ENCODE measurements around the gene STKLD1. TPM values are rescaled to one million over a fixed set of nuclear protein-coding genes. Genes with fewer than 3 reads are reported as not detected.

The STKLD1 gene
- total and polyA plus RNA-seq, 12 donors, result 0.71 to 6.0 (median 2.2) TPM; not detected in 2

DNA sequence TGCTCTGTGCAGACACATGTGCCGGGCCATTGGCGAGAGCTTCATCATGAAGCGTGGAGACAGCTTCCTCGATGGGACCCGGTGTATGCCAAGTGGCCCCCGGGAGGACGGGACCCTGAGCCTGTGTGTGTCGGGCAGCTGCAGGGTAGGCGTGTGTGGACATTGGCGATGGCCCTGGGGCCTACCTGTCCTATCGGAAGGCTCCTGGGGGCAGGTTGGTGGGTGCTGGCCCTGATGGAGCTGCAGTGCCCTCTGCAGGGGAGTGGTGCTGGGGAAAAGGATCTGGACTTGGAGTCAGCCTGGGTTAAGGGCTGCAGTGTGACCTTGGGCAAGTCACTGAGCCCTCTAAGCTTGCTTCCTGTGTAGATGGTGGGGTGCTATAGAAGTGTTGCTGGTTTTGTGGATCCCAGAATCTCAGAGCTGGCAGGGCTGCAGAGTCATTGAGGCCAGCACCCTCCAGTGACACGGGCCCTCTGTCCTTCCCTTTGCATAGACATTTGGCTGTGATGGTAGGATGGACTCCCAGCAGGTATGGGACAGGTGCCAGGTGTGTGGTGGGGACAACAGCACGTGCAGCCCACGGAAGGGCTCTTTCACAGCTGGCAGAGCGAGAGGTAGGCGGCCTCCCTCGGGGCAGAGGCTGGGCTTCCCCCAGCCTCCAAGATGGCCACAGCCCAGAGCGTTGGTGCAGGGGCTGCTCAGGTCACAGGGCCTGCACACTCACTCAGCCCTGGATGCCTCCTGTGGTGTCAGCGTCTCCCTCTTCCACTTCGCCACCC is 61.8 kb downstream of the STKLD1 start:
- Histone ChIP-seq H3K27me3 (no peaks in the 10 kb centered on the region), H3K36me3 (replicated peaks in 1 of 2) (no peaks in the 10 kb centered on the region), H3K4me3 (no peak overlapping the region), H3K4me1 (replicated peaks in 1 of 2) (no peaks in the 10 kb centered on the region), H3K27ac (no peak overlapping the region), H3K9me3 (replicated peaks in 1 of 3) (no peaks in the 10 kb centered on the region)
- TF ChIP-seq POLR2A (IDR thresholded peaks at IDR 0.05), result no peak
- TF ChIP-seq, protein P1, sequence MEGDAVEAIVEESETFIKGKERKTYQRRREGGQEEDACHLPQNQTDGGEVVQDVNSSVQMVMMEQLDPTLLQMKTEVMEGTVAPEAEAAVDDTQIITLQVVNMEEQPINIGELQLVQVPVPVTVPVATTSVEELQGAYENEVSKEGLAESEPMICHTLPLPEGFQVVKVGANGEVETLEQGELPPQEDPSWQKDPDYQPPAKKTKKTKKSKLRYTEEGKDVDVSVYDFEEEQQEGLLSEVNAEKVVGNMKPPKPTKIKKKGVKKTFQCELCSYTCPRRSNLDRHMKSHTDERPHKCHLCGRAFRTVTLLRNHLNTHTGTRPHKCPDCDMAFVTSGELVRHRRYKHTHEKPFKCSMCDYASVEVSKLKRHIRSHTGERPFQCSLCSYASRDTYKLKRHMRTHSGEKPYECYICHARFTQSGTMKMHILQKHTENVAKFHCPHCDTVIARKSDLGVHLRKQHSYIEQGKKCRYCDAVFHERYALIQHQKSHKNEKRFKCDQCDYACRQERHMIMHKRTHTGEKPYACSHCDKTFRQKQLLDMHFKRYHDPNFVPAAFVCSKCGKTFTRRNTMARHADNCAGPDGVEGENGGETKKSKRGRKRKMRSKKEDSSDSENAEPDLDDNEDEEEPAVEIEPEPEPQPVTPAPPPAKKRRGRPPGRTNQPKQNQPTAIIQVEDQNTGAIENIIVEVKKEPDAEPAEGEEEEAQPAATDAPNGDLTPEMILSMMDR (IDR thresholded peaks at IDR 0.05), result no peak
- no peak for DNase-seq
- intact Hi-C loops (cut with DNase I), result no loop called here
- WGBS, 4 donors, result 86 to 90% (median 87%) methylated on average over 6 to 20 of the region's 20 CpGs

DNA sequence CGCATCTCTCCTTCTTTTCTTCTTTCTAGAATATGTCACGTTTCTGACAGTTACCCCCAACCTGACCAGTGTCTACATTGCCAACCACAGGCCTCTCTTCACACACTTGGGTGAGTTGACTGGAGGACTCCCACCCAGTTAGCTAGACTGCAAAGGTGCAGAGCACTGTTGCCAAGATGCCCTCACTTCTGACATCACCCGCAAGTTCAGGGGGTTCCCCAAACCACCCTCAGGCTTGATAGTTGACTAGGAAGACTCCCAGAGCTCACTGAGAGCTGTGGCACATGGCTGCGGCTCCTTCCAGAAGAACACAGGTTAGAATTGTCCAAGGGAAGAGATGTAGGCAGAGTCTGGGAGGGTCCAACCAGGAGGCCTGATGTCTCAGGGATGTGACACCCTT is 63.2 kb downstream of the STKLD1 start:
- no peaks in the 10 kb centered on the region for H3K9me3 ChIP-seq (replicated peaks in 1 of 3)
- no peaks in the 10 kb centered on the region for H3K36me3 ChIP-seq (replicated peaks in 1 of 2)
- no peak for DNase-seq
- no peaks in the 10 kb centered on the region for H3K27me3 ChIP-seq
- WGBS, 4 donors, result 38 to 78% (median 76%) methylated on average over 2 to 4 of the region's 4 CpGs
- H3K4me1 ChIP-seq (replicated peaks in 1 of 2), result no peaks in the 10 kb centered on the region
- no peak overlapping the region for H3K4me3 ChIP-seq
- no peak overlapping the region for H3K27ac ChIP-seq
- TF ChIP-seq, protein P1 (IDR thresholded peaks at IDR 0.05), result no peak
- no peak for TF ChIP-seq POLR2A (IDR thresholded peaks at IDR 0.05)
- intact Hi-C loops (cut with DNase I), result no loop called here

DNA sequence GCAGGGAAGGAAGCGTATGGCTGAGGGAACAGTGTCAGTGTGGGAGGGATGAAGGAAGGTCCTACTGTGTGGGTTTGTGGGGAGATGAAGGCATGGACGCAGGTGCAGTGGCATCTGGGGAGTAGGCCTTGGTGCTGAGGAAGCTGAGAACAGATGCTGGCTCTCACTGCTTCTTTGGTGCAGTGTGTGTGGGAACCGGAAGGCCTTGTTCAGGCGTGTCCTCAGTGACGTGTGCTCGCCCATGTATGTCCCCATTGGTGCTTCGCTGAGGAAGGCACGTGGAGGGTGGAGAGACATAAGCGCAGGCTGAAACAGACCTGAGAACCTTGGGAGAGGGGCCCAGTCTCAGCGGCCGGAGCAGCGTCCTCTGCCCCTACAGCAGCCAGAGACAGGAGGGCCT is 64.7 kb downstream of the STKLD1 start:
- 89 to 95% (median 91%) methylated on average over 12 of the region's 12 CpGs for WGBS, 4 donors

DNA sequence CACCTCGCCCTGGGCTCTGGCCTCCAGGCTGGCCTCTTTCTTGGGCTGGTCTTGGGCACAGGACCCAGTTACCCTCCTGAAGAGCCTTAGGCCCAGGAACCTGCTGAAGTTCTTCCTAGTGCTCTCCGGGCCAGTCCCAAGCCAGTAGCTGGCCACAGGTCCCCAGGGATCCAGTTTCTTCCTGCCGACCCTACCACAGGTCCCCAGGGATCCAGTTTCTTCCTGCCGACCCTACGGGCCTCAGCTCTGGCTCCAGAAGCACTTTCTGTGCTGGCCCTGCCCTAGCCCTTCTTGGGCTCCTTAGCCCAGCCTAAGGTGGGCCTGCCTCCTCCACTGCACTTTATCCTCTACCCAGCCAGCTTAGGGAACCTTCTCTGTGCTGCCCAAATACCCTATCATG is 65.4 kb downstream of the STKLD1 start:
- TF ChIP-seq, protein P1 (IDR thresholded peaks at IDR 0.05), result no peak
- TF ChIP-seq POLR2A (IDR thresholded peaks at IDR 0.05), result no peak
- WGBS, 4 donors, result 75 to 86% (median 77%) methylated on average over 4 to 5 of the region's 5 CpGs
- H3K27me3 ChIP-seq, result no peaks in the 10 kb centered on the region
- no peaks in the 10 kb centered on the region for H3K36me3 ChIP-seq (replicated peaks in 1 of 2)
- no peaks in the 10 kb centered on the region for H3K4me1 ChIP-seq (replicated peaks in 1 of 2)
- no peak for DNase-seq
- no peak overlapping the region for H3K4me3 ChIP-seq
- intact Hi-C loops (cut with DNase I), result no loop called here
- no peaks in the 10 kb centered on the region for H3K9me3 ChIP-seq (replicated peaks in 1 of 3)
- no peak overlapping the region for H3K27ac ChIP-seq

More for the DNA sequence above, 64.7 kb downstream of the STKLD1 start:
- DNase-seq, result no peak
- intact Hi-C loops (cut with DNase I), result no loop called here
- Histone ChIP-seq H3K27me3 (no peaks in the 10 kb centered on the region), H3K9me3 (replicated peaks in 1 of 3) (no peaks in the 10 kb centered on the region), H3K36me3 (replicated peaks in 1 of 2) (no peaks in the 10 kb centered on the region), H3K4me1 (replicated peaks in 1 of 2) (no peaks in the 10 kb centered on the region), H3K4me3 (no peak overlapping the region), H3K27ac (no peak overlapping the region)
- no peak for TF ChIP-seq POLR2A (IDR thresholded peaks at IDR 0.05)
- TF ChIP-seq, protein P1 (IDR thresholded peaks at IDR 0.05), result no peak
